Measurements from ENCODE around the gene RNF31. TPM values are rescaled to one million over a fixed set of nuclear protein-coding genes. Genes with fewer than 3 reads are reported as not detected.

The RNF31 gene
- total and polyA plus RNA-seq, 2 of the 13 experiments (the other 11 are each of a cell fraction or from before 2014, with no cell fraction given): 48.2 to 86.8 TPM

- no peak for TF ChIP-seq ZNF670 (CRISPR knock-in tag; IDR thresholded peaks at IDR 0.05; ENCODE audit: borderline replicate concordance)
- no peak for TF ChIP-seq ZNF20 (CRISPR knock-in tag; IDR thresholded peaks at IDR 0.05)
- no peak; the same call in 1 of the 2 replicates for TF ChIP-seq ZNF232 (CRISPR knock-in tag; IDR thresholded peaks at IDR 0.05; ENCODE audit: borderline replicate concordance)
- TF ChIP-seq RARG (CRISPR knock-in tag; IDR thresholded peaks at IDR 0.05; ENCODE audit: low read depth): no peak
- TF ChIP-seq, protein P1, sequence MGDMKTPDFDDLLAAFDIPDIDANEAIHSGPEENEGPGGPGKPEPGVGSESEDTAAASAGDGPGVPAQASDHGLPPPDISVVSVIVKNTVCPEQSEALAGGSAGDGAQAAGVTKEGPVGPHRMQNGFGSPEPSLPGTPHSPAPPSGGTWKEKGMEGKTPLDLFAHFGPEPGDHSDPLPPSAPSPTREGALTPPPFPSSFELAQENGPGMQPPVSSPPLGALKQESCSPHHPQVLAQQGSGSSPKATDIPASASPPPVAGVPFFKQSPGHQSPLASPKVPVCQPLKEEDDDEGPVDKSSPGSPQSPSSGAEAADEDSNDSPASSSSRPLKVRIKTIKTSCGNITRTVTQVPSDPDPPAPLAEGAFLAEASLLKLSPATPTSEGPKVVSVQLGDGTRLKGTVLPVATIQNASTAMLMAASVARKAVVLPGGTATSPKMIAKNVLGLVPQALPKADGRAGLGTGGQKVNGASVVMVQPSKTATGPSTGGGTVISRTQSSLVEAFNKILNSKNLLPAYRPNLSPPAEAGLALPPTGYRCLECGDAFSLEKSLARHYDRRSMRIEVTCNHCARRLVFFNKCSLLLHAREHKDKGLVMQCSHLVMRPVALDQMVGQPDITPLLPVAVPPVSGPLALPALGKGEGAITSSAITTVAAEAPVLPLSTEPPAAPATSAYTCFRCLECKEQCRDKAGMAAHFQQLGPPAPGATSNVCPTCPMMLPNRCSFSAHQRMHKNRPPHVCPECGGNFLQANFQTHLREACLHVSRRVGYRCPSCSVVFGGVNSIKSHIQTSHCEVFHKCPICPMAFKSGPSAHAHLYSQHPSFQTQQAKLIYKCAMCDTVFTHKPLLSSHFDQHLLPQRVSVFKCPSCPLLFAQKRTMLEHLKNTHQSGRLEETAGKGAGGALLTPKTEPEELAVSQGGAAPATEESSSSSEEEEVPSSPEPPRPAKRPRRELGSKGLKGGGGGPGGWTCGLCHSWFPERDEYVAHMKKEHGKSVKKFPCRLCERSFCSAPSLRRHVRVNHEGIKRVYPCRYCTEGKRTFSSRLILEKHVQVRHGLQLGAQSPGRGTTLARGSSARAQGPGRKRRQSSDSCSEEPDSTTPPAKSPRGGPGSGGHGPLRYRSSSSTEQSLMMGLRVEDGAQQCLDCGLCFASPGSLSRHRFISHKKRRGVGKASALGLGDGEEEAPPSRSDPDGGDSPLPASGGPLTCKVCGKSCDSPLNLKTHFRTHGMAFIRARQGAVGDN (CRISPR knock-in tag; IDR thresholded peaks at IDR 0.05): peak; percentile 72
- TF ChIP-seq KLF9 (CRISPR knock-in tag; IDR thresholded peaks at IDR 0.05; ENCODE audit: low read depth): no peak
- TF ChIP-seq, protein P2, sequence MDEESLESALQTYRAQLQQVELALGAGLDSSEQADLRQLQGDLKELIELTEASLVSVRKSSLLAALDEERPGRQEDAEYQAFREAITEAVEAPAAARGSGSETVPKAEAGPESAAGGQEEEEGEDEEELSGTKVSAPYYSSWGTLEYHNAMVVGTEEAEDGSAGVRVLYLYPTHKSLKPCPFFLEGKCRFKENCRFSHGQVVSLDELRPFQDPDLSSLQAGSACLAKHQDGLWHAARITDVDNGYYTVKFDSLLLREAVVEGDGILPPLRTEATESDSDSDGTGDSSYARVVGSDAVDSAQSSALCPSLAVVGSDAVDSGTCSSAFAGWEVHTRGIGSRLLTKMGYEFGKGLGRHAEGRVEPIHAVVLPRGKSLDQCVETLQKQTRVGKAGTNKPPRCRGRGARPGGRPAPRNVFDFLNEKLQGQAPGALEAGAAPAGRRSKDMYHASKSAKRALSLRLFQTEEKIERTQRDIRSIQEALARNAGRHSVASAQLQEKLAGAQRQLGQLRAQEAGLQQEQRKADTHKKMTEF (CRISPR knock-in tag; IDR thresholded peaks at IDR 0.05): peak; percentile 57; the same call in 1 of the 2 replicates
- TF ChIP-seq, protein P3, sequence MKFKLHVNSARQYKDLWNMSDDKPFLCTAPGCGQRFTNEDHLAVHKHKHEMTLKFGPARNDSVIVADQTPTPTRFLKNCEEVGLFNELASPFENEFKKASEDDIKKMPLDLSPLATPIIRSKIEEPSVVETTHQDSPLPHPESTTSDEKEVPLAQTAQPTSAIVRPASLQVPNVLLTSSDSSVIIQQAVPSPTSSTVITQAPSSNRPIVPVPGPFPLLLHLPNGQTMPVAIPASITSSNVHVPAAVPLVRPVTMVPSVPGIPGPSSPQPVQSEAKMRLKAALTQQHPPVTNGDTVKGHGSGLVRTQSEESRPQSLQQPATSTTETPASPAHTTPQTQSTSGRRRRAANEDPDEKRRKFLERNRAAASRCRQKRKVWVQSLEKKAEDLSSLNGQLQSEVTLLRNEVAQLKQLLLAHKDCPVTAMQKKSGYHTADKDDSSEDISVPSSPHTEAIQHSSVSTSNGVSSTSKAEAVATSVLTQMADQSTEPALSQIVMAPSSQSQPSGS (CRISPR knock-in tag; IDR thresholded peaks at IDR 0.05): no peak
- no peak for TF ChIP-seq SOX6 (IDR thresholded peaks at IDR 0.05)
- TF ChIP-seq SOX6 (CRISPR knock-in tag; IDR thresholded peaks at IDR 0.05): no peak
- no peak for TF ChIP-seq SKIL (CRISPR knock-in tag; IDR thresholded peaks at IDR 0.05; ENCODE audit: borderline replicate concordance)
- TF ChIP-seq FIP1L1 (IDR thresholded peaks at IDR 0.05; ENCODE audit: borderline replicate concordance, insufficient read depth, low read depth, low read length): 0 out of 2 replicates have a peak, but pooled peaks have one; percentile 34
- TF ChIP-seq ZNF530 (CRISPR knock-in tag; IDR thresholded peaks at IDR 0.05; ENCODE audit: low read depth): no peak
- no peak for TF ChIP-seq HDAC1 (CRISPR knock-in tag; IDR thresholded peaks at IDR 0.05)
- TF ChIP-seq, protein P4, sequence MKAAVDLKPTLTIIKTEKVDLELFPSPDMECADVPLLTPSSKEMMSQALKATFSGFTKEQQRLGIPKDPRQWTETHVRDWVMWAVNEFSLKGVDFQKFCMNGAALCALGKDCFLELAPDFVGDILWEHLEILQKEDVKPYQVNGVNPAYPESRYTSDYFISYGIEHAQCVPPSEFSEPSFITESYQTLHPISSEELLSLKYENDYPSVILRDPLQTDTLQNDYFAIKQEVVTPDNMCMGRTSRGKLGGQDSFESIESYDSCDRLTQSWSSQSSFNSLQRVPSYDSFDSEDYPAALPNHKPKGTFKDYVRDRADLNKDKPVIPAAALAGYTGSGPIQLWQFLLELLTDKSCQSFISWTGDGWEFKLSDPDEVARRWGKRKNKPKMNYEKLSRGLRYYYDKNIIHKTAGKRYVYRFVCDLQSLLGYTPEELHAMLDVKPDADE (CRISPR knock-in tag; IDR thresholded peaks at IDR 0.05): no peak
- TF ChIP-seq RXRA (CRISPR knock-in tag; IDR thresholded peaks at IDR 0.05): no peak
- TF ChIP-seq, protein P5, sequence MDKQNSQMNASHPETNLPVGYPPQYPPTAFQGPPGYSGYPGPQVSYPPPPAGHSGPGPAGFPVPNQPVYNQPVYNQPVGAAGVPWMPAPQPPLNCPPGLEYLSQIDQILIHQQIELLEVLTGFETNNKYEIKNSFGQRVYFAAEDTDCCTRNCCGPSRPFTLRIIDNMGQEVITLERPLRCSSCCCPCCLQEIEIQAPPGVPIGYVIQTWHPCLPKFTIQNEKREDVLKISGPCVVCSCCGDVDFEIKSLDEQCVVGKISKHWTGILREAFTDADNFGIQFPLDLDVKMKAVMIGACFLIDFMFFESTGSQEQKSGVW (CRISPR knock-in tag; IDR thresholded peaks at IDR 0.05; ENCODE audit: borderline replicate concordance): no peak
Measured at GRCh38 chr14:24138396-24139271, 8.7 kb upstream of the RNF31 start (continued).

Data from HepG2 (cell line).